Upper lobe of left lung (tissue), 4 donors: ENCODE results near the gene MOB2.

Experiments
- POLR2A ChIP-seq, 4 donors: fragments of 450-650 bp; IDR thresholded peaks; one replicate each; pipeline ENCODE4 v1.5.1; 2016 to 2017; ENCODE audit warnings: antibody characterized with exemption in 4 of 4, mild to moderate bottlenecking in 2 of 4
- TF ChIP-seq, protein P1 (sequence below), 6 experiments: fragments of 450-650 bp in 4 of 6; fragments of 200-600 bp in 2 of 6; sonication (generic) in 2 of 6; IDR thresholded peaks; one replicate each; pipeline ENCODE4 v1.5.1; 2016 to 2019; ENCODE audit warnings: antibody characterized with exemption in 6 of 6

DNA sequence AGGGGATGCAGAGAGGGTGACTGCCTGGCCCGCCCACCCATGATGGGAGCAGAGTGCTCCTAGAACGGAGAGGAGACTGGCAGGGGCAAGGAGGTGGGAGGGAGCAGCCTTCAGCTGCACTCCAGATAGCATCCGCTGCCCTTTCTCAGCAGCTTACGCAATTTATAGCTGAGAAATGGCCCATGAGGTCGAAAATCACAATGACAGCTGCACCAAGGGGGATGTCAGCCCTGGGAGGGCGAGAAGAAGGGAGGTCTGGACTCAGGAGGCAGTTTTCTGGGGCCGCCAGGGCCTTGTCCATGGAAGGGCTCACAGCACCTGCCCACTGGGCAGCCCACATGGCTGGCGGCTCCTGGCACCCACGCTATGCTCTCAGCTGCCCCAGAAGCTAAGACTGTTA, 17.6 kb upstream of the MOB2 start:
- TF ChIP-seq POLR2A (IDR thresholded peaks at IDR 0.05), result no peak
- TF ChIP-seq, protein P1, sequence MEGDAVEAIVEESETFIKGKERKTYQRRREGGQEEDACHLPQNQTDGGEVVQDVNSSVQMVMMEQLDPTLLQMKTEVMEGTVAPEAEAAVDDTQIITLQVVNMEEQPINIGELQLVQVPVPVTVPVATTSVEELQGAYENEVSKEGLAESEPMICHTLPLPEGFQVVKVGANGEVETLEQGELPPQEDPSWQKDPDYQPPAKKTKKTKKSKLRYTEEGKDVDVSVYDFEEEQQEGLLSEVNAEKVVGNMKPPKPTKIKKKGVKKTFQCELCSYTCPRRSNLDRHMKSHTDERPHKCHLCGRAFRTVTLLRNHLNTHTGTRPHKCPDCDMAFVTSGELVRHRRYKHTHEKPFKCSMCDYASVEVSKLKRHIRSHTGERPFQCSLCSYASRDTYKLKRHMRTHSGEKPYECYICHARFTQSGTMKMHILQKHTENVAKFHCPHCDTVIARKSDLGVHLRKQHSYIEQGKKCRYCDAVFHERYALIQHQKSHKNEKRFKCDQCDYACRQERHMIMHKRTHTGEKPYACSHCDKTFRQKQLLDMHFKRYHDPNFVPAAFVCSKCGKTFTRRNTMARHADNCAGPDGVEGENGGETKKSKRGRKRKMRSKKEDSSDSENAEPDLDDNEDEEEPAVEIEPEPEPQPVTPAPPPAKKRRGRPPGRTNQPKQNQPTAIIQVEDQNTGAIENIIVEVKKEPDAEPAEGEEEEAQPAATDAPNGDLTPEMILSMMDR (IDR thresholded peaks at IDR 0.05), result no peak
